Measurements from ENCODE around the gene ANKZF1.
A peak's percentile ranks its signal among the peaks of the same experiment; 100 is the strongest.

Gene ANKZF1

DNA sequence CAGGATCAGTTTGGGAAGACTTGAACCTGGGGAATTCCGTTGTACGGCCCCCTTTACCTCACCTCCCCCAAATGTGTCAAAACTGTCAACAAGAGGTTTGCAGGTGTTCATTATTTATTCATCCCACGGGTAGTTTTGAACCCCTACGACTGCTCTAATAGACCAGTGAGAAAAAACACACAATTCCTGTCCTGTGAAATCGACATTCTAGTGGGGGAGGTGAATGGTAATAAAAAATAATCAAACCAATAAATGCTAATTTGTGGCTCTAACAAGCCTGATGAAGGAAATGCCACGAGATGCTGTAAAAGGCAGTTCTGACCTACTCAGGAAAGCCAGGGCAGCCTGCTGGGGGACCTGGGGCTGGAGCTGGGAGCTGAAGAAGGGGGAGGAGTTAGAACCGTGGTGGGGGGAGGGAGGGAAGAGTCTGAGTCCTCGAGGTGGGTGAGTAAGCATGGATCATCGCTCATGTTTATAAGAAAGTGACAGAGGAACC, 49.1 kb downstream of the ANKZF1 start:
- no peak overlapping the region for H3K4me3 ChIP-seq (ENCODE audit: control insufficient read depth, low read depth, low read length)
- TF ChIP-seq, protein P1, sequence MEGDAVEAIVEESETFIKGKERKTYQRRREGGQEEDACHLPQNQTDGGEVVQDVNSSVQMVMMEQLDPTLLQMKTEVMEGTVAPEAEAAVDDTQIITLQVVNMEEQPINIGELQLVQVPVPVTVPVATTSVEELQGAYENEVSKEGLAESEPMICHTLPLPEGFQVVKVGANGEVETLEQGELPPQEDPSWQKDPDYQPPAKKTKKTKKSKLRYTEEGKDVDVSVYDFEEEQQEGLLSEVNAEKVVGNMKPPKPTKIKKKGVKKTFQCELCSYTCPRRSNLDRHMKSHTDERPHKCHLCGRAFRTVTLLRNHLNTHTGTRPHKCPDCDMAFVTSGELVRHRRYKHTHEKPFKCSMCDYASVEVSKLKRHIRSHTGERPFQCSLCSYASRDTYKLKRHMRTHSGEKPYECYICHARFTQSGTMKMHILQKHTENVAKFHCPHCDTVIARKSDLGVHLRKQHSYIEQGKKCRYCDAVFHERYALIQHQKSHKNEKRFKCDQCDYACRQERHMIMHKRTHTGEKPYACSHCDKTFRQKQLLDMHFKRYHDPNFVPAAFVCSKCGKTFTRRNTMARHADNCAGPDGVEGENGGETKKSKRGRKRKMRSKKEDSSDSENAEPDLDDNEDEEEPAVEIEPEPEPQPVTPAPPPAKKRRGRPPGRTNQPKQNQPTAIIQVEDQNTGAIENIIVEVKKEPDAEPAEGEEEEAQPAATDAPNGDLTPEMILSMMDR (conservative IDR thresholded peaks at IDR 0.05; ENCODE audit: control insufficient read depth, insufficient read depth, low read depth, low read length): no peak
- DNase-seq (ENCODE audit: low read depth): no peak

DNA sequence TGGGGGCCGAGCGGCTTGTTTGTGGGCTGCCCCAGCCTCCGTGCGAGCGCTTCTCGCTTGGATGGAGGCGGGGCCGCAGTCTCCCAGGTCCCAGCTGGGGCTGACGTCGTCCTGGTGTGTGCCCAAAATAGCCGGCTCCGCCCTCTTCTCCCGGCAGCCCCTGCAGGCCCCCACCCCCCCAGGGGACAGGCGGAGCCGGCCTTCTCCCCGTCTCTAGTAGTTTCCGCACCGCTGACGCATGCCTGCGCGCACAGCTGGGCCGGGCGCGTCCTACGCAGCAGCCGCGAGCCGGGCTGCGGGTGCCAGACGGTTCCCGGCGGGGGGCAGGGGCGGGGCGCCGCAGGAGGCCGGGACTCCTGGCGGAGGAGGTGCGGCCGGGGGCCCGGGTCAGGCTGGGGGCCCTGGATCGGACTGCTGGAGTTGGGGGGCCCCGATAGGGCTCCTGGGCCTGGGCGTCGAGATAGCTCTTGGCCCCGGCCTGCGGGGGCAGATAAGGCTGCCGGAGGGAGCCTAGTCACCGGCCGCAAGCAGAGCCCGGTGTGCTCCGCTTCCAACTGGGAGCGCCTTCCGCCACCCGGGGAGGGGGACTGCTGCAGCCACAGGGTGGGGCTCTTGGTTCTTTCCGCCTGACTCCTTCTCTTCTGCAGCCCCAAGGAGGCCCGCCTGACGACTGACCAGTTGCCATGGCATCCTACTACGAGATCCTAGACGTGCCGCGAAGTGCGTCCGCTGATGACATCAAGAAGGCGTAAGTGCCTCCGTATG, 49.7 kb downstream of the ANKZF1 start, which contains the start of gene DNAJB2:
DNAJB2 (plus strand) TSS at position 216 of the 765 bp plus-strand sequence; CDS start at position 684, 468 bp downstream.
- TF ChIP-seq, protein P1 (conservative IDR thresholded peaks at IDR 0.05; ENCODE audit: control insufficient read depth, insufficient read depth, low read depth, low read length): no peak
- H3K4me3 ChIP-seq (ENCODE audit: control insufficient read depth, low read depth, low read length): peak within 1 kb of the TSS; percentile 69
- DNase-seq (ENCODE audit: low read depth): peak; percentile 99

DNA sequence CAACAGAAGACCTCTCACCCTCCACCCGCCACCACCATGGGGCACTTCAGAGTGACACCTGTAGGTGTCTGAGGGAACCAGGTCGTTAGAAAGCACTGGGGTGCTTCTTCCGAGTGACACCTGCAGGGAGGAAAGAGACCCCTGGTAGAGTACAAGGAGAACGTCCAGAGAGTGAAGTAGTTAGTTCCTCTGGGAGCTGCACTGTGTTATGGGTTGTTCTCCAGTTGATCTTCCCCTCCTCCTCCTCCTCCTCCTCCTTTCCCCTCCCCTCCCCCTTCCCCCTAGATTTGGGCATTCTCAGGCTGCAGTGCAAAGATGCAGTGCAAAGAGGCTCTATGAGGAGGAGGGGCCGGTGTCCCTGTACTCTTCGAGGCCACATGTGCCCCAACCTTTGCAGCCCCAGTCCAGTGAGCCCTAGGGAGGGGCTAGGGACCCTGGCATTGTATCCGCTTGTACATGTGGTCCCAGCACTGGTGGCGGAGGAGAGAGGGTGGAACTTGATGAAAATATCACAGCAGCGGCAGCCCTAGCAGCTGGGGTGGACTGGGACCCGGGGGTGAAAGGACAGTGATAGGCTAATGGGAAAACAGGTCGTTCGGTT, 50.4 kb downstream of the ANKZF1 start:
- no peak for DNase-seq (ENCODE audit: low read depth)
- H3K4me3 ChIP-seq (ENCODE audit: control insufficient read depth, low read depth, low read length): peak overlapping the region; percentile 69
- TF ChIP-seq, protein P1 (conservative IDR thresholded peaks at IDR 0.05; ENCODE audit: control insufficient read depth, insufficient read depth, low read depth, low read length): no peak

DNA sequence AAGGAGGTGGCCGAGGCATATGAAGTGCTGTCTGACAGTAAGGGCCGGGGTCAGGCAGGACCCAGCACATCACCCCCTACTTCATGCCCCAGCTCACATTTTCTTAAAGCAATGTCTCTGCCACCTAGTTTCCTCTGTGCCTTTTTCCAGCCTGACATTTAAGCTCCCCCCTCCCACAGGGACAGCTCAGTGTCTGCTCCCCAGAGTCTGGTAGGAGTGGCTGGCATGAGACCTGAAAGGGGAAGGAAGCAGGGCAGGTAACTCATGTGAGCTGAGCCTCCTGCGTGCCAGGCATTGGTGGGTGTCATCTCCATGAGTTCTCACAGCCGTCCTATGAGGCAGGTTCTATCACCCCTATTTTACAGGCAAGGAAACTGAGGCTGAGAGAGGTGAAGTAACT, 51.0 kb downstream of the ANKZF1 start:
- TF ChIP-seq, protein P1 (conservative IDR thresholded peaks at IDR 0.05; ENCODE audit: control insufficient read depth, insufficient read depth, low read depth, low read length): no peak
- no peak for DNase-seq (ENCODE audit: low read depth)
- no peak overlapping the region for H3K4me3 ChIP-seq (ENCODE audit: control insufficient read depth, low read depth, low read length)

DNA sequence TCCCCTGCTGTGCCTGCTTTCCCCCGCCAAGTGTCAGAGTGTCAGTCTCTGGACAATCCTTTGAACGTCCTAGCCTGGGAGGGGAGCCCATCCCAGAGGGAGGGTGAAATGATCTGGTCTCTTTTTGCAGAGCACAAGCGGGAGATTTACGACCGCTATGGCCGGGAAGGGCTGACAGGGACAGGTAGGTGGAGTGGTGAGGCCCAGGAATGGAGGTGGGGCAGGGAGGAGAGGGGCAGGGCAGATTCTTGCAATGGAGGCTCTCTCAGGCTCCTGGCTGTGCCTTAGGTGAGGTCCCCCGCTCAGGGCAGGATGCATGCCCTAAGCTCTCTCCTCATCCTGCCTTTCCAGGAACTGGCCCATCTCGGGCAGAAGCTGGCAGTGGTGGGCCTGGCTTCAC, 52.0 kb downstream of the ANKZF1 start:
- DNase-seq (ENCODE audit: low read depth): no peak
- no peak overlapping the region for H3K4me3 ChIP-seq (ENCODE audit: control insufficient read depth, low read depth, low read length)
- TF ChIP-seq, protein P1 (conservative IDR thresholded peaks at IDR 0.05; ENCODE audit: control insufficient read depth, insufficient read depth, low read depth, low read length): no peak

DNA sequence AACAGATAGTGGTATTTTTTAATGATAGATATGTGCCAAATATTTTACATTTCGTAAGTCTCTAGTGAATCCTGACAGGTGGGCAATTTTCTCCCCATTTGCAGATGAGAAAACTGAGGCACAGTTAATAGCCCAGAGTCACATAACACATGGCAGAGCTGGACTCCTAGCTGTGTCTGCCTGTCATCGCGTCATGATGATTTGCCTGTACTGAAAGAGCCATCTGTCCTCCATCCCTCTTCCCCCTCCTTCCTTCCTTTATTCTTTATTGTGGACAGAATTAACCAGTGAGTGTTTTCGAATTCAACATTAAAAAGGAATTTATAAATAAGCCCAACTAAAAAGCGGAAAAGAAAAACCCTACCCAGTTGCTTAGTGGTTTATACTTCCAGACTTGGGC, 52.8 kb downstream of the ANKZF1 start:
- no peak for DNase-seq (ENCODE audit: low read depth)
- no peak overlapping the region for H3K4me3 ChIP-seq (ENCODE audit: control insufficient read depth, low read depth, low read length)
- TF ChIP-seq, protein P1 (conservative IDR thresholded peaks at IDR 0.05; ENCODE audit: control insufficient read depth, insufficient read depth, low read depth, low read length): no peak

Measured in fibroblast of mammary gland (primary cell).